ENCODE results near the gene GPR137B. TPM values are rescaled to one million over a fixed set of nuclear protein-coding genes. Genes with fewer than 3 reads are reported as not detected.

The GPR137B gene
- total and polyA plus RNA-seq, 2 of the 13 experiments (the other 11 are each of a cell fraction or from before 2014, with no cell fraction given): 0.31 to 0.41 TPM

DNA sequence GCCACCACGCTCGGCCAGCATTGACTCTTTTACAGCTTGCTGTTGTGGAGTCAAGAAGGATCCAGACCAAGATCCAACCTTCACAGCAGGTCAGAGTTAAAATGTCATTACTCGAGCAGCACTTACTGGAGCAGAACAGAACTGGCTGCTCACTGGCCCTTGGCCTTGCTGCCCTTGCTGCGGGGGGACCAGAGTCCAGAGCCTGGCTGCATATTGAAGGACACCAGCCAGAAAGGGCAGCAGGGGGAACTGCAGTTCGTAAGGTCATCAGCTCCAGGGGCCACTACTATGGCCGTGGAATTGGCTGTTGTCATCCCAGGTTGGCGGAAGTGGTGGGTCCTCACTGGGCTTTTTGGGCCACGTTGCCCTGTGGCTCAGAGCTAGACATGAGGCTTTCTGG, 15.3 kb upstream of the GPR137B start (continued):
- TF ChIP-seq ZNF800 (CRISPR knock-in tag; IDR thresholded peaks at IDR 0.05) (no peak), ZNF891 (CRISPR knock-in tag; IDR thresholded peaks at IDR 0.05) (no peak), RBM22 (optimal IDR thresholded peaks at IDR 0.05; ENCODE audit: low read length) (no peak), KLF9 (CRISPR knock-in tag; IDR thresholded peaks at IDR 0.05; ENCODE audit: low read depth) (no peak), SRY (CRISPR knock-in tag; IDR thresholded peaks at IDR 0.05) (no peak), NR2F1 (CRISPR knock-in tag; IDR thresholded peaks at IDR 0.05) (no peak), ETV5 (CRISPR knock-in tag; IDR thresholded peaks at IDR 0.05; ENCODE audit: borderline replicate concordance) (no peak), SRSF4 (IDR thresholded peaks at IDR 0.05; ENCODE audit: low read depth, low read length, poor library complexity, severe bottlenecking) (no peak), ZNF431 (CRISPR knock-in tag; IDR thresholded peaks at IDR 0.05; ENCODE audit: borderline replicate concordance, low read depth) (no peak), RARA (CRISPR knock-in tag; IDR thresholded peaks at IDR 0.05) (peak; percentile 26; the same call in 1 of the 2 replicates), PLRG1 (conservative IDR thresholded peaks at IDR 0.05) (no peak), HOXA5 (CRISPR knock-in tag; IDR thresholded peaks at IDR 0.05) (no peak), CAMTA2 (CRISPR knock-in tag; IDR thresholded peaks at IDR 0.05; ENCODE audit: borderline replicate concordance) (no peak), ZUFSP (CRISPR knock-in tag; IDR thresholded peaks at IDR 0.05; ENCODE audit: borderline replicate concordance) (no peak), MXD4 (CRISPR knock-in tag; IDR thresholded peaks at IDR 0.05) (no peak), FOXK1 (CRISPR knock-in tag; IDR thresholded peaks at IDR 0.05; ENCODE audit: borderline replicate concordance, low read depth) (no peak), ELF3 (CRISPR knock-in tag; IDR thresholded peaks at IDR 0.05) (no peak), ZNF512 (CRISPR knock-in tag; IDR thresholded peaks at IDR 0.05) (no peak), SMYD3 (CRISPR knock-in tag; IDR thresholded peaks at IDR 0.05) (no peak), MTA1 (CRISPR knock-in tag; IDR thresholded peaks at IDR 0.05; ENCODE audit: borderline replicate concordance) (no peak), PPARG (CRISPR knock-in tag; conservative IDR thresholded peaks at IDR 0.05) (no peak), RFXAP (CRISPR knock-in tag; IDR thresholded peaks at IDR 0.05; ENCODE audit: borderline replicate concordance) (no peak), ZNF543 (CRISPR knock-in tag; IDR thresholded peaks at IDR 0.05) (no peak)
- TF ChIP-seq, protein P1, sequence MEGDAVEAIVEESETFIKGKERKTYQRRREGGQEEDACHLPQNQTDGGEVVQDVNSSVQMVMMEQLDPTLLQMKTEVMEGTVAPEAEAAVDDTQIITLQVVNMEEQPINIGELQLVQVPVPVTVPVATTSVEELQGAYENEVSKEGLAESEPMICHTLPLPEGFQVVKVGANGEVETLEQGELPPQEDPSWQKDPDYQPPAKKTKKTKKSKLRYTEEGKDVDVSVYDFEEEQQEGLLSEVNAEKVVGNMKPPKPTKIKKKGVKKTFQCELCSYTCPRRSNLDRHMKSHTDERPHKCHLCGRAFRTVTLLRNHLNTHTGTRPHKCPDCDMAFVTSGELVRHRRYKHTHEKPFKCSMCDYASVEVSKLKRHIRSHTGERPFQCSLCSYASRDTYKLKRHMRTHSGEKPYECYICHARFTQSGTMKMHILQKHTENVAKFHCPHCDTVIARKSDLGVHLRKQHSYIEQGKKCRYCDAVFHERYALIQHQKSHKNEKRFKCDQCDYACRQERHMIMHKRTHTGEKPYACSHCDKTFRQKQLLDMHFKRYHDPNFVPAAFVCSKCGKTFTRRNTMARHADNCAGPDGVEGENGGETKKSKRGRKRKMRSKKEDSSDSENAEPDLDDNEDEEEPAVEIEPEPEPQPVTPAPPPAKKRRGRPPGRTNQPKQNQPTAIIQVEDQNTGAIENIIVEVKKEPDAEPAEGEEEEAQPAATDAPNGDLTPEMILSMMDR (CRISPR knock-in tag; IDR thresholded peaks at IDR 0.05): peak; percentile 57
- TF ChIP-seq, protein P2, sequence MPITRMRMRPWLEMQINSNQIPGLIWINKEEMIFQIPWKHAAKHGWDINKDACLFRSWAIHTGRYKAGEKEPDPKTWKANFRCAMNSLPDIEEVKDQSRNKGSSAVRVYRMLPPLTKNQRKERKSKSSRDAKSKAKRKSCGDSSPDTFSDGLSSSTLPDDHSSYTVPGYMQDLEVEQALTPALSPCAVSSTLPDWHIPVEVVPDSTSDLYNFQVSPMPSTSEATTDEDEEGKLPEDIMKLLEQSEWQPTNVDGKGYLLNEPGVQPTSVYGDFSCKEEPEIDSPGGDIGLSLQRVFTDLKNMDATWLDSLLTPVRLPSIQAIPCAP (CRISPR knock-in tag; IDR thresholded peaks at IDR 0.05; ENCODE audit: low read depth): no peak

Measured in HepG2 (cell line).